Breast epithelium (tissue), 4 donors: ENCODE data around the gene ZNF496. TPM values are rescaled to one million over a fixed set of nuclear protein-coding genes. Genes with fewer than 3 reads are reported as not detected.
"Not testable (repeated sequence)": the region's sequence is repeated elsewhere in the genome, so short reads cannot be mapped to it uniquely, and the experiment has no call there.

Experiments used
- DNase-seq, 2 donors: peaks; one replicate each; pipeline ENCODE4 v3.0.0-alpha.2; 2019; ENCODE audit warnings: low spot score in 2 of 2
- H3K27ac ChIP-seq, 2 donors: fragments of 200-600 bp; sonication (generic) in 1 of 2; one replicate each; pipeline ENCODE4 v1.5.1; 2016 to 2019; ENCODE audit warnings: mild to moderate bottlenecking in 1 of 2
- H3K27me3 ChIP-seq, 2 donors: fragments of 200-600 bp; sonication (generic) in 1 of 2; one replicate each; pipeline versions ENCODE4 v1.5.1 to v1.6.0; 2017 to 2019; ENCODE audit warnings: control low read depth in 1 of 2, mild to moderate bottlenecking in 1 of 2
- H3K36me3 ChIP-seq: fragments of 200-600 bp; one replicate; pipeline ENCODE4 v1.5.1; 2019
- H3K4me1 ChIP-seq, 2 donors: fragments of 200-600 bp; sonication (generic); one replicate each; pipeline ENCODE4 v1.5.1; 2016 to 2019; ENCODE audit warnings: control low read depth in 1 of 2
- H3K4me3 ChIP-seq, 3 donors: fragments of 200-600 bp; sonication (generic); 1 replicate in 2 of 3; 2 replicates in 1 of 3; pipeline ENCODE4 v1.5.1; 2016 to 2019; ENCODE audit warnings: mild to moderate bottlenecking in 3 of 3, moderate library complexity in 2 of 3
- H3K9me3 ChIP-seq, 2 donors: fragments of 200-600 bp; sonication (generic) in 1 of 2; one replicate each; pipeline ENCODE4 v1.5.1; 2016 to 2019; ENCODE audit warnings: control low read depth in 1 of 2
- POLR2A ChIP-seq: fragments of 450-650 bp; IDR thresholded peaks from one replicate; pipeline ENCODE4 v1.6.1; 2016; ENCODE audit warnings: antibody characterized with exemption, mild to moderate bottlenecking, moderate library complexity
- POLR2AphosphoS5 ChIP-seq, 3 donors: sonication (generic); formaldehyde crosslinking; IDR thresholded peaks; one replicate each; pipeline ENCODE4 v1.6.1; 2017; ENCODE audit warnings: antibody characterized with exemption in 3 of 3
- intact Hi-C: fragments of 100-400 bp; cut with DNase I; formaldehyde crosslinking; loops from one replicate; pipeline ENCODE4 v1.15.1; 2023; ENCODE audit warnings: low total_unique reads
- total RNA-seq, 3 donors: library from RNA; depleted of rRNA; stranded (reverse); fragments of >200 nt; gene quantifications; one replicate each; pipeline ENCODE4 v1.1.0, GENCODE V29; 2016
- TF ChIP-seq, protein P1 (sequence below), 3 donors: fragments of 450-650 bp; IDR thresholded peaks; one replicate each; pipeline ENCODE4 v1.5.1; 2016 to 2017; ENCODE audit warnings: antibody characterized with exemption in 3 of 3, mild to moderate bottlenecking in 3 of 3, moderate library complexity in 3 of 3

Gene ZNF496
- total RNA-seq, 3 donors from 2014 or later: 29.4 to 39.4 (median 31.1) TPM

- H3K27ac ChIP-seq: no peak overlapping the region
- no peak overlapping the region for H3K4me3 ChIP-seq
- no peaks in the 10 kb centered on the region for H3K27me3 ChIP-seq
- intact Hi-C loops: no loop called here
- TF ChIP-seq POLR2A: no peak
- no peak for TF ChIP-seq POLR2AphosphoS5 (IDR thresholded peaks at IDR 0.05)
- TF ChIP-seq, protein P1, sequence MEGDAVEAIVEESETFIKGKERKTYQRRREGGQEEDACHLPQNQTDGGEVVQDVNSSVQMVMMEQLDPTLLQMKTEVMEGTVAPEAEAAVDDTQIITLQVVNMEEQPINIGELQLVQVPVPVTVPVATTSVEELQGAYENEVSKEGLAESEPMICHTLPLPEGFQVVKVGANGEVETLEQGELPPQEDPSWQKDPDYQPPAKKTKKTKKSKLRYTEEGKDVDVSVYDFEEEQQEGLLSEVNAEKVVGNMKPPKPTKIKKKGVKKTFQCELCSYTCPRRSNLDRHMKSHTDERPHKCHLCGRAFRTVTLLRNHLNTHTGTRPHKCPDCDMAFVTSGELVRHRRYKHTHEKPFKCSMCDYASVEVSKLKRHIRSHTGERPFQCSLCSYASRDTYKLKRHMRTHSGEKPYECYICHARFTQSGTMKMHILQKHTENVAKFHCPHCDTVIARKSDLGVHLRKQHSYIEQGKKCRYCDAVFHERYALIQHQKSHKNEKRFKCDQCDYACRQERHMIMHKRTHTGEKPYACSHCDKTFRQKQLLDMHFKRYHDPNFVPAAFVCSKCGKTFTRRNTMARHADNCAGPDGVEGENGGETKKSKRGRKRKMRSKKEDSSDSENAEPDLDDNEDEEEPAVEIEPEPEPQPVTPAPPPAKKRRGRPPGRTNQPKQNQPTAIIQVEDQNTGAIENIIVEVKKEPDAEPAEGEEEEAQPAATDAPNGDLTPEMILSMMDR (IDR thresholded peaks at IDR 0.05): no peak
- no peaks in the 10 kb centered on the region for H3K4me1 ChIP-seq
- no peaks in the 10 kb centered on the region for H3K36me3 ChIP-seq
- no peaks in the 10 kb centered on the region for H3K9me3 ChIP-seq
- no peak for DNase-seq
Measured at GRCh38 chr1:247291833-247292561, 39.7 kb downstream of the ZNF496 start.

GRCh38 chr1:247291161-247291560 is 40.5 kb downstream of the ZNF496 start:
- TF ChIP-seq, protein P1 (IDR thresholded peaks at IDR 0.05): no peak
- no peak for TF ChIP-seq POLR2A
- no peak for TF ChIP-seq POLR2AphosphoS5 (IDR thresholded peaks at IDR 0.05)
- no peak for DNase-seq
- intact Hi-C loops: no loop called here
- H3K36me3 ChIP-seq: no peaks in the 10 kb centered on the region
- peaks cover 0 to 3% of the 10 kb centered on the region in 2 donors for H3K9me3 ChIP-seq
- H3K4me1 ChIP-seq: no peaks in the 10 kb centered on the region
- no peak overlapping the region for H3K4me3 ChIP-seq
- no peak overlapping the region for H3K27ac ChIP-seq
- H3K27me3 ChIP-seq: no peaks in the 10 kb centered on the region

DNA sequence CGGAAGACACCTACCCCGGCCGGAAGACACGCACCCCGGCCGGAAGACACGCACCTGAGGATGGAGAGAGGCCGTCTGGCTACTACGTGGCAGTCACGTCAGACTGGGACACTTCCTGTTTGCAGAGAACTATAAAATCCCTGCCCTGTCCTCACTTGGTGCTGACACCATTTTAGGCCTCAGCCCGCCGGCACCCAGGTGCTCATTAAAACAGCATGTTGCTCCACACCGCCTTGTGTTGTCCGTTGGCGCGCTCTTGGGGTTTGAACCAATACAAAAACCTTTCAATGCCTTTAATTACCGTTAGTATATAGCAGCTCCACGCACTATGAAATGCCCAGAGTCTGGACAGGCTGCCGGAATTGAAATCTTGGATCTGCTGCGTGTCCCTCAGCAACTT is 41.1 kb downstream of the ZNF496 start:
- no peaks in the 10 kb centered on the region for H3K36me3 ChIP-seq
- H3K27me3 ChIP-seq: no peaks in the 10 kb centered on the region
- peaks cover 0 to 7% of the 10 kb centered on the region in 2 donors for H3K9me3 ChIP-seq
- no peak for DNase-seq
- H3K27ac ChIP-seq: no peak overlapping the region
- no peaks in the 10 kb centered on the region for H3K4me1 ChIP-seq
- TF ChIP-seq, protein P1 (IDR thresholded peaks at IDR 0.05): no peak
- TF ChIP-seq POLR2AphosphoS5 (IDR thresholded peaks at IDR 0.05): no peak
- intact Hi-C loops: no loop called here
- no peak overlapping the region for H3K4me3 ChIP-seq

DNA sequence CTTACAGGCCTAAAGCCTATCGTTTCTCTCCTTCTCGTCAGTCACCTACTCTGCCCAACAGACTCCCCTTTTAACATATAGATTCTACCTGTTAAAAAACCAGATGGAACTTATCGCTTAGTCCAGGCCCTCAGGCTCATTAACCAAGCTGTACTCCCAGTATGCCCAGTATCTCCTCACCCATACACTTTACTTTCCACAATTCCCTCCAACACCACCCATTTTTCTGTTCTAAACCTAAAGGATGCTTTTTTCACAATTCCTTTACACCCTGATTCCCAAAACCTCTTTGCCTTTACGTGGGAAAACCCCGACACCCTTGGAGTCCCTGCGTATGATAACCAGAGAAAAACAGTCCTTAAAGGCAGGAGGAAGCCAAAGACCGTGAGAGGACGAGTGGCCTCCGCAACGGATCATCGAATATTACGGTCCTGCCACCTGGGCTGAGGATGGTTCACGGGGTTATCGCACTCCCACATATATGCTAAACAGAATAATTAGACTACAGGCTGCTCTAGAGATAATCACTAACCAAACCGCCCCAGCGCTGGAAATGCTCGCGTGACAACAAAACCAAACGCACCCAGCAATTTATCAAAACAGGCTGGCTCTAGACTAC is 42.3 kb downstream of the ZNF496 start:
- intact Hi-C loops, H3K36me3 ChIP-seq, H3K27ac ChIP-seq, H3K9me3 ChIP-seq, H3K4me1 ChIP-seq, DNase-seq, H3K27me3 ChIP-seq, H3K4me3 ChIP-seq: not testable (repeated sequence)

GRCh38 chr1:247288341-247288740 is 43.3 kb downstream of the ZNF496 start:
- no peaks in the 10 kb centered on the region for H3K36me3 ChIP-seq
- H3K9me3 ChIP-seq: peaks cover 0 to 7% of the 10 kb centered on the region in 2 donors
- no peak overlapping the region for H3K4me3 ChIP-seq
- no peaks in the 10 kb centered on the region for H3K27me3 ChIP-seq
- H3K27ac ChIP-seq: no peak overlapping the region
- no peak for DNase-seq
- no peaks in the 10 kb centered on the region for H3K4me1 ChIP-seq
- TF ChIP-seq POLR2AphosphoS5 (IDR thresholded peaks at IDR 0.05) (no peak), POLR2A (no peak)
- TF ChIP-seq, protein P1 (IDR thresholded peaks at IDR 0.05): no peak
- intact Hi-C loops: no loop called here
